ENCODE results near the gene PRM3. TPM values are rescaled to one million over a fixed set of nuclear protein-coding genes. Genes with fewer than 3 reads are reported as not detected.

The PRM3 gene
- total RNA-seq, 1 donor: not detected

- no peak for DNase-seq (ENCODE audit: insufficient read length, low spot score, missing footprints)
- no peaks in the 10 kb centered on the region for H3K9me3 ChIP-seq (ENCODE audit: low read depth, low read length)
- no peak overlapping the region for H3K27ac ChIP-seq (ENCODE audit: low read depth, low read length)
- no peaks in the 10 kb centered on the region for H3K27me3 ChIP-seq (ENCODE audit: insufficient read depth, low read length)
- H3K79me2 ChIP-seq (ENCODE audit: insufficient read depth, low read length): no peaks in the 10 kb centered on the region
- H3K4me1 ChIP-seq (ENCODE audit: insufficient read depth, low read length): peaks cover 12% of the 10 kb centered on the region
- H2AFZ ChIP-seq (ENCODE audit: low read length): no peak overlapping the region
- H3K4me2 ChIP-seq (ENCODE audit: insufficient read depth, low read length): no peak overlapping the region
- H4K20me1 ChIP-seq (ENCODE audit: insufficient read depth, low read length): peaks cover 7% of the 10 kb centered on the region
- no peak overlapping the region for H3K4me3 ChIP-seq (ENCODE audit: insufficient read depth, low read length)
- TF ChIP-seq CTCF (IDR thresholded peaks at IDR 0.05; ENCODE audit: extremely low read depth, low read depth, low read length): no peak
- no peaks in the 10 kb centered on the region for H3K36me3 ChIP-seq (ENCODE audit: insufficient read depth, low read length)
These were observed 24.0 kb downstream of the PRM3 start for GRCh38 chr16:11249233-11250061.

GRCh38 chr16:11248133-11248532 lies 25.3 kb downstream of the PRM3 start:
- Histone ChIP-seq H3K36me3 (ENCODE audit: insufficient read depth, low read length) (no peaks in the 10 kb centered on the region), H3K9me3 (ENCODE audit: low read depth, low read length) (no peaks in the 10 kb centered on the region), H3K4me3 (ENCODE audit: insufficient read depth, low read length) (no peak overlapping the region), H3K4me1 (ENCODE audit: insufficient read depth, low read length) (peaks cover 3% of the 10 kb centered on the region), H3K79me2 (ENCODE audit: insufficient read depth, low read length) (no peaks in the 10 kb centered on the region), H2AFZ (ENCODE audit: low read length) (no peak overlapping the region), H3K27me3 (ENCODE audit: insufficient read depth, low read length) (peaks cover 4% of the 10 kb centered on the region), H4K20me1 (ENCODE audit: insufficient read depth, low read length) (no peaks in the 10 kb centered on the region), H3K4me2 (ENCODE audit: insufficient read depth, low read length) (no peak overlapping the region), H3K27ac (ENCODE audit: low read depth, low read length) (no peak overlapping the region)
- no peak for DNase-seq (ENCODE audit: insufficient read length, low spot score, missing footprints)
- TF ChIP-seq CTCF (IDR thresholded peaks at IDR 0.05; ENCODE audit: extremely low read depth, low read depth, low read length): no peak

GRCh38 chr16:11245988-11246387 lies 27.4 kb downstream of the PRM3 start:
- H3K36me3 ChIP-seq (ENCODE audit: insufficient read depth, low read length): no peaks in the 10 kb centered on the region
- H3K27me3 ChIP-seq (ENCODE audit: insufficient read depth, low read length): peaks cover 4% of the 10 kb centered on the region
- no peaks in the 10 kb centered on the region for H3K4me1 ChIP-seq (ENCODE audit: insufficient read depth, low read length)
- H3K9me3 ChIP-seq (ENCODE audit: low read depth, low read length): no peaks in the 10 kb centered on the region
- no peak overlapping the region for H3K4me2 ChIP-seq (ENCODE audit: insufficient read depth, low read length)
- no peaks in the 10 kb centered on the region for H4K20me1 ChIP-seq (ENCODE audit: insufficient read depth, low read length)
- H3K79me2 ChIP-seq (ENCODE audit: insufficient read depth, low read length): no peaks in the 10 kb centered on the region
- no peak for TF ChIP-seq CTCF (IDR thresholded peaks at IDR 0.05; ENCODE audit: extremely low read depth, low read depth, low read length)
- H3K4me3 ChIP-seq (ENCODE audit: insufficient read depth, low read length): no peak overlapping the region
- no peak overlapping the region for H2AFZ ChIP-seq (ENCODE audit: low read length)
- H3K27ac ChIP-seq (ENCODE audit: low read depth, low read length): no peak overlapping the region
- DNase-seq (ENCODE audit: insufficient read length, low spot score, missing footprints): no peak

GRCh38 chr16:11245222-11245737 lies 28.1 kb downstream of the PRM3 start:
- H3K36me3 ChIP-seq (ENCODE audit: insufficient read depth, low read length): no peaks in the 10 kb centered on the region
- H2AFZ ChIP-seq (ENCODE audit: low read length): no peak overlapping the region
- no peaks in the 10 kb centered on the region for H3K4me1 ChIP-seq (ENCODE audit: insufficient read depth, low read length)
- no peak overlapping the region for H3K27ac ChIP-seq (ENCODE audit: low read depth, low read length)
- H3K79me2 ChIP-seq (ENCODE audit: insufficient read depth, low read length): no peaks in the 10 kb centered on the region
- TF ChIP-seq CTCF (IDR thresholded peaks at IDR 0.05; ENCODE audit: extremely low read depth, low read depth, low read length): no peak
- H4K20me1 ChIP-seq (ENCODE audit: insufficient read depth, low read length): no peaks in the 10 kb centered on the region
- no peaks in the 10 kb centered on the region for H3K9me3 ChIP-seq (ENCODE audit: low read depth, low read length)
- peaks cover 4% of the 10 kb centered on the region for H3K27me3 ChIP-seq (ENCODE audit: insufficient read depth, low read length)
- no peak overlapping the region for H3K4me3 ChIP-seq (ENCODE audit: insufficient read depth, low read length)
- H3K4me2 ChIP-seq (ENCODE audit: insufficient read depth, low read length): no peak overlapping the region
- no peak for DNase-seq (ENCODE audit: insufficient read length, low spot score, missing footprints)
